Measurements from ENCODE around the gene C1orf226.

Gene C1orf226

GRCh38 chr1:162371611-162372010, 9.9 kb upstream of the C1orf226 start:
- no peaks in the 10 kb centered on the region for H4K20me1 ChIP-seq
- no peak overlapping the region for H3K4me3 ChIP-seq
- H3K9me3 ChIP-seq (replicated peaks in 1 of 11) = no peaks in the 10 kb centered on the region
- H3K4me2 ChIP-seq = peak overlapping the region in 1 of 11 experiments; percentile 1; a peak in 1 of 22 replicates
- H3K4me1 ChIP-seq = peaks cover 0 to 22% (median 12%) of the 10 kb centered on the region in 10 experiments; a peak in 10 of 20 replicates
- H3K36me3 ChIP-seq = no peaks in the 10 kb centered on the region
- H3K27me3 ChIP-seq = no peaks in the 10 kb centered on the region
- no peak overlapping the region for H3K27ac ChIP-seq
- TF ChIP-seq Cebpa-rat (IDR thresholded peaks at IDR 0.05) = no peak
- no peak overlapping the region for H3K9ac ChIP-seq

- no peak overlapping the region for H3K4me3 ChIP-seq
- H3K9ac ChIP-seq = no peak overlapping the region
- no peak overlapping the region for H3K27ac ChIP-seq
- H3K4me1 ChIP-seq = peaks cover 0 to 22% (median 12%) of the 10 kb centered on the region in 10 experiments; a peak in 10 of 20 replicates
- no peaks in the 10 kb centered on the region for H3K27me3 ChIP-seq
- H3K36me3 ChIP-seq = no peaks in the 10 kb centered on the region
- peak overlapping the region in 5 of 11 experiments; percentile 0 to 36 (median 3); a peak in 6 of 22 replicates for H3K4me2 ChIP-seq
- TF ChIP-seq Cebpa-rat (IDR thresholded peaks at IDR 0.05) = no peak
- H4K20me1 ChIP-seq = no peaks in the 10 kb centered on the region
- H3K9me3 ChIP-seq (replicated peaks in 1 of 11) = no peaks in the 10 kb centered on the region
These were observed 9.1 kb upstream of the C1orf226 start for GRCh38 chr1:162372159-162373071.

- H3K4me3 ChIP-seq = no peak overlapping the region
- H3K9ac ChIP-seq = no peak overlapping the region
- peak overlapping the region in 4 of 11 experiments; percentile 0 to 36 (median 14); a peak in 1 of 22 replicates for H3K4me2 ChIP-seq
- H3K9me3 ChIP-seq (replicated peaks in 1 of 11) = no peaks in the 10 kb centered on the region
- H4K20me1 ChIP-seq = no peaks in the 10 kb centered on the region
- no peaks in the 10 kb centered on the region for H3K27me3 ChIP-seq
- no peak overlapping the region for H3K27ac ChIP-seq
- H3K36me3 ChIP-seq = no peaks in the 10 kb centered on the region
- no peak for TF ChIP-seq Cebpa-rat (IDR thresholded peaks at IDR 0.05)
- peaks cover 0 to 22% (median 12%) of the 10 kb centered on the region in 10 experiments; a peak in 10 of 20 replicates for H3K4me1 ChIP-seq
These were observed 8.5 kb upstream of the C1orf226 start for GRCh38 chr1:162373072-162373427.

GRCh38 chr1:162373541-162374260, 7.8 kb upstream of the C1orf226 start:
- Histone ChIP-seq H3K9me3 (replicated peaks in 1 of 11) (no peaks in the 10 kb centered on the region), H4K20me1 (no peaks in the 10 kb centered on the region), H3K36me3 (no peaks in the 10 kb centered on the region), H3K27ac (no peak overlapping the region), H3K4me2 (peak overlapping the region in 2 of 11 experiments; percentile 9 to 10; a peak in 2 of 22 replicates), H3K27me3 (no peaks in the 10 kb centered on the region), H3K4me1 (peaks cover 0 to 22% (median 12%) of the 10 kb centered on the region in 10 experiments; a peak in 10 of 20 replicates), H3K4me3 (no peak overlapping the region), H3K9ac (no peak overlapping the region)
- TF ChIP-seq Cebpa-rat (IDR thresholded peaks at IDR 0.05) = no peak

GRCh38 chr1:162374406-162374805, 7.1 kb upstream of the C1orf226 start:
- H3K4me3 ChIP-seq = no peak overlapping the region
- H3K27ac ChIP-seq = no peak overlapping the region
- H3K36me3 ChIP-seq = no peaks in the 10 kb centered on the region
- H3K4me2 ChIP-seq = peak overlapping the region in 4 of 11 experiments; percentile 9 to 30 (median 14); a peak in 4 of 22 replicates
- TF ChIP-seq Cebpa-rat (IDR thresholded peaks at IDR 0.05) = no peak
- H3K9me3 ChIP-seq (replicated peaks in 1 of 11) = no peaks in the 10 kb centered on the region
- H4K20me1 ChIP-seq = no peaks in the 10 kb centered on the region
- H3K27me3 ChIP-seq = no peaks in the 10 kb centered on the region
- H3K4me1 ChIP-seq = peaks cover 0 to 22% (median 12%) of the 10 kb centered on the region in 10 experiments; a peak in 10 of 20 replicates
- H3K9ac ChIP-seq = no peak overlapping the region

GRCh38 chr1:162375463-162375862, 6.1 kb upstream of the C1orf226 start:
- no peak for TF ChIP-seq Cebpa-rat (IDR thresholded peaks at IDR 0.05)
- Histone ChIP-seq H3K9me3 (replicated peaks in 1 of 11) (no peaks in the 10 kb centered on the region), H3K4me3 (no peak overlapping the region), H3K27ac (no peak overlapping the region), H3K27me3 (no peaks in the 10 kb centered on the region), H3K9ac (no peak overlapping the region), H3K36me3 (no peaks in the 10 kb centered on the region), H4K20me1 (no peaks in the 10 kb centered on the region), H3K4me1 (peaks cover 0 to 22% (median 12%) of the 10 kb centered on the region in 10 experiments; a peak in 10 of 20 replicates), H3K4me2 (no peak overlapping the region)

- no peak within 1 kb of the TSS for H3K4me2 ChIP-seq
- peaks cover 0 to 22% (median 12%) of the 10 kb centered on the region in 10 experiments; a peak in 10 of 20 replicates for H3K4me1 ChIP-seq
- no peak within 1 kb of the TSS for H3K27ac ChIP-seq
- no peaks in the 10 kb centered on the region for H3K27me3 ChIP-seq
- no peak within 1 kb of the TSS for H3K4me3 ChIP-seq
- no peaks in the 10 kb centered on the region for H3K36me3 ChIP-seq
- H3K9me3 ChIP-seq (replicated peaks in 1 of 11) = no peaks in the 10 kb centered on the region
- H4K20me1 ChIP-seq = no peaks in the 10 kb centered on the region
- H3K9ac ChIP-seq = no peak within 1 kb of the TSS
- TF ChIP-seq Cebpa-rat (IDR thresholded peaks at IDR 0.05) = no peak
These were observed 4.8 kb upstream of the C1orf226 start, which contains the start of gene SPATA46 for GRCh38 chr1:162376691-162377090. SPATA46 (minus strand) TSS chr1:162376854; CDS start chr1:162376790, 64 bp downstream.

GRCh38 chr1:162380061-162380846, 1.3 kb upstream of the C1orf226 start:
- no peaks in the 10 kb centered on the region for H3K36me3 ChIP-seq
- no peak overlapping the region for H3K27ac ChIP-seq
- H3K27me3 ChIP-seq = no peaks in the 10 kb centered on the region
- H3K4me2 ChIP-seq = no peak overlapping the region
- H3K9ac ChIP-seq = no peak overlapping the region
- no peak overlapping the region for H3K4me3 ChIP-seq
- H3K9me3 ChIP-seq (replicated peaks in 1 of 11) = no peaks in the 10 kb centered on the region
- H4K20me1 ChIP-seq = no peaks in the 10 kb centered on the region
- H3K4me1 ChIP-seq = peaks cover 0 to 4% (median 0%) of the 10 kb centered on the region in 10 experiments; a peak in 3 of 20 replicates
- no peak for TF ChIP-seq Cebpa-rat (IDR thresholded peaks at IDR 0.05)
